ENCODE measurements around the gene CELF4.

The CELF4 gene

DNA sequence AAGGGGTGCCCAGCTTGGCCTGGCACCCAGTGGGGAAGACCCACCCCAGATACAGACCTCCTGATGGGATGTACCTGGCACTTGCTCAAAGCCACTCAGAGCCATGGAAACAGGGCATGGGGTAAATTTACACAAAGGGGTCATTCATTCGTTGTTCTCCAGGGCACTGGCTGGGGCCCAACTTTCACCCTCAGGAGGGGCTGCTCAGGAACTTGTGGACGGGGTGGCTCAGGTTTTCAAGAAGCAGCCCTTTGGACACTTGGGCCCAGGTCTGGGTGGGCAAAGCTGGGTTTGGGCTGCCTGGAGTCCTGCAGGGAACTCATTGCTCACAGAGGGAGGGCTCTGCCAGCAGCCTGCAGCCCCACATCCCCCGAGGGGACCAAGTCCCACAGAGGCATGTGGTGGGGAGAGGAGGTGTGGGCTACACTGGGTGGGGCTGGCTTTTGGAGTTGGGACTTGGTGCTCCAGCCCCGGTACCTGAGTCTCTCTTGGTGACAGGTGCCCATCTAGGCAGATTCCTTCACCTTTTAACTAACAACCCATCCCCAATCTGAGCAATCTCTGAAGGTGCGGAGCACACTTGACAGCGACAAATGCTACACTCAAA is 172.3 kb downstream of the CELF4 start:
- no peaks in the 10 kb centered on the region for H3K36me3 Mint-ChIP-seq (ENCODE audit: low read depth)
- no peaks in the 10 kb centered on the region for H3K4me1 Mint-ChIP-seq (ENCODE audit: low read depth)
- peaks cover 23% of the 10 kb centered on the region for H3K27me3 Mint-ChIP-seq (ENCODE audit: low read depth)
- H3K27ac Mint-ChIP-seq, result no peak overlapping the region
- H3K9me3 Mint-ChIP-seq, result no peaks in the 10 kb centered on the region
- H3K4me3 Mint-ChIP-seq, result no peak overlapping the region
- no peak for DNase-seq (ENCODE audit: low spot score)

DNA sequence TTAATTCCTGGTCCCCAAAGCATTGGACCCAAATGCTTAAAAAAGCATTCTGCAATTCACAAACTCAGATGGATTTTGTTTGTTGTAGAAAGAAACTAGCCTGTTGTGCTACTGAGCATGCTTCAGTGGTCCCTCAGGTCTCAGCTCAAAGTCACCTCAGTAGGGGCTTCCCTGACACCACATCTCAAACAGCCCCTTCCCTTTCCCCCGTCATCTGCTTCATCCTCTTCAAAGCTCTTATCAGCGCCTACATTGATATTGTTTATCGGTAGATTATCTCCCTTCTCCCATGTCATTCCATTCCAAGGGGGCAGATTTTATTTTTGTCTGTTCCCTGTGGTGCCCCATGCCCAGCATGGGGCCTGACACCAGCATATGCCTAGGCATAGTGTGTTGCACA is 172.9 kb downstream of the CELF4 start:
- H3K9me3 Mint-ChIP-seq, result no peaks in the 10 kb centered on the region
- DNase-seq (ENCODE audit: low spot score), result no peak
- no peak overlapping the region for H3K4me3 Mint-ChIP-seq

DNA sequence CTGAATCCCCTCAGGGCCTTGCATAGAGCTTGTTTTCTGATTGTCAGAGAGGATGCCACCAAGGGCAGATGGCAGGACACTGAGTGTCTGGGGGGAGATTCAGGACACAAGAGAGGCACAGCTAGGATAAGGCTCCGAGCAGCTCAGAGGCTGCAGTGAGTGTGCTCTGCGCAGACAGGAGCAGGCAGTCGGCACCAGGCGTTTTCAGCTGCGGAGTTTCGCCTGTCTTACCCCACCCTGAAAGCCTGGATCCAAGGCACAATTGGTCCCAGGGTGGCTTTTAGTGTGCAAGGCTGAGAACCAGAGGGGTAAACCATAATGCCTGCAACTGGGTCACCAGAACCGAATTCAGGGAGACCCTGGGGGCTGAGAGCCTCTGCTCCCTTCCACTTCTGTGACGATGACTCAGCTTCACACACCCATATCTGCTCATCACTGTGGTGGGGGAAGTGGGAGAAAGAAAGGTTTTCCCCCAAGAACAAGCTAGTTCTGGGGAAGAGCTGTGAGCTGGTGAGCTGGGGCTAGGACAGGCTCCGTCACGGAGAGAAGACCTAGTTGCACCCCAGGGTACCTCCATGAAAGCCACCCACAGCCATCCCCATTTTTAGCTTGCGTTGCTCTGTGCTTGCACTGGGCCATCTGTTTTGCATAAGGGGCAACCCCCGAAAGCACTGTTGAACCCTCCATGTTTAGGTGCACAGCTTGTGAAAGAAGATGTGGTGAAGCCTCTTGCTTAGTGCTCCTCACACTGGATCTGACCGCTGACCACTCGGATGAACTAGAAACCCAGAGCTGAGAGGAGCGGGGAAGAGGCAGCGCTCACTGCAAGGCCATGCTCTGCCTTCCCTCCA is 173.7 kb downstream of the CELF4 start:
- Mint-ChIP-seq H3K4me1 (ENCODE audit: low read depth) (no peaks in the 10 kb centered on the region), H3K27ac (no peak overlapping the region), H3K36me3 (ENCODE audit: low read depth) (no peaks in the 10 kb centered on the region), H3K9me3 (no peaks in the 10 kb centered on the region), H3K4me3 (no peak overlapping the region), H3K27me3 (ENCODE audit: low read depth) (peaks cover 23% of the 10 kb centered on the region)
- no peak for DNase-seq (ENCODE audit: low spot score)

More for the DNA sequence above, 172.9 kb downstream of the CELF4 start:
- H3K36me3 Mint-ChIP-seq (ENCODE audit: low read depth), result no peaks in the 10 kb centered on the region
- H3K27ac Mint-ChIP-seq, result no peak overlapping the region
- H3K4me1 Mint-ChIP-seq (ENCODE audit: low read depth), result no peaks in the 10 kb centered on the region
- peaks cover 23% of the 10 kb centered on the region for H3K27me3 Mint-ChIP-seq (ENCODE audit: low read depth)

DNA sequence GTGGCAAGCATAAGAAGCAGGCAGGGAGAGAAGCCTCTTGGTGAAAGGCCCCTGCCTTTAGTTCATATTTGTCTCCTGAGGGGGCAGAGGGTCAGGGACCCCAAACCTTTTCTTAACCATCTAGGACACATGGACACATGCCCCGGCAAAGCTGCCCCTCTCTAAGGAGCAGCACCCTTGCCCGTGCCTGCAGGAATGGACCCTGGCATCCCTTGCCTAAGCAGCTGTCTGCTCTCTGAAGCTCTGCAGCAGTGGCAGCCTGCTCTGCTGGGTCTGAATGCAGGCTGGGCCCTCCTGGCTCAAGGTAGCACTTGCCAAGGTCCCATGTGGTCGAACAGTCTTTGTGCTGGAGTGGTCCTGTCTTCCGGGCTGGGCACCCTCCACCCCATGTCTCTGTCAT is 174.4 kb downstream of the CELF4 start:
- H3K27ac Mint-ChIP-seq, result no peak overlapping the region
- no peak for DNase-seq (ENCODE audit: low spot score)
- peaks cover 23% of the 10 kb centered on the region for H3K27me3 Mint-ChIP-seq (ENCODE audit: low read depth)
- no peaks in the 10 kb centered on the region for H3K36me3 Mint-ChIP-seq (ENCODE audit: low read depth)
- no peaks in the 10 kb centered on the region for H3K9me3 Mint-ChIP-seq
- no peak overlapping the region for H3K4me3 Mint-ChIP-seq
- no peaks in the 10 kb centered on the region for H3K4me1 Mint-ChIP-seq (ENCODE audit: low read depth)

DNA sequence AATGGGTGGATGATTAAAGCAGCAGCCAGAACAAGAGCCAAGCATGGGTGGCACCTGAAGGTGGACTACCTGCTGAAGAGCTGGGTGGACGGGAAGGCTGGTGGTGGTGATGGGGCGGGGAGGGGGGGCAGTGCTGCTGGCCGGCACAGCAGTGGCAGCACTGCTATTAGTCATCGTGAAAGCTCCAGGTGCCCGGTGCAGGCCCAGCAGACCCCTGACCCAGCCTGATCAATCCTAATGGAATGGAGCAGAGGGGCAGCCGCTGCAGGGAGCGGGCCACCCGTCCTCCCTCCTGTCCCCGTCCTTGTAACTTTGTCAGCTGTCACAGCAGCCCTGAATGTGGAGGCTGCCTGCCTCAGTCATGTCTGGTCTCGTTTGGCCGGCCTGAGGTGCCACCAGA is 174.9 kb downstream of the CELF4 start:
- no peak overlapping the region for H3K27ac Mint-ChIP-seq
- no peaks in the 10 kb centered on the region for H3K4me1 Mint-ChIP-seq (ENCODE audit: low read depth)
- peaks cover 19% of the 10 kb centered on the region for H3K27me3 Mint-ChIP-seq (ENCODE audit: low read depth)
- H3K36me3 Mint-ChIP-seq (ENCODE audit: low read depth), result no peaks in the 10 kb centered on the region
- no peak for DNase-seq (ENCODE audit: low spot score)
- H3K9me3 Mint-ChIP-seq, result no peaks in the 10 kb centered on the region
- no peak overlapping the region for H3K4me3 Mint-ChIP-seq

DNA sequence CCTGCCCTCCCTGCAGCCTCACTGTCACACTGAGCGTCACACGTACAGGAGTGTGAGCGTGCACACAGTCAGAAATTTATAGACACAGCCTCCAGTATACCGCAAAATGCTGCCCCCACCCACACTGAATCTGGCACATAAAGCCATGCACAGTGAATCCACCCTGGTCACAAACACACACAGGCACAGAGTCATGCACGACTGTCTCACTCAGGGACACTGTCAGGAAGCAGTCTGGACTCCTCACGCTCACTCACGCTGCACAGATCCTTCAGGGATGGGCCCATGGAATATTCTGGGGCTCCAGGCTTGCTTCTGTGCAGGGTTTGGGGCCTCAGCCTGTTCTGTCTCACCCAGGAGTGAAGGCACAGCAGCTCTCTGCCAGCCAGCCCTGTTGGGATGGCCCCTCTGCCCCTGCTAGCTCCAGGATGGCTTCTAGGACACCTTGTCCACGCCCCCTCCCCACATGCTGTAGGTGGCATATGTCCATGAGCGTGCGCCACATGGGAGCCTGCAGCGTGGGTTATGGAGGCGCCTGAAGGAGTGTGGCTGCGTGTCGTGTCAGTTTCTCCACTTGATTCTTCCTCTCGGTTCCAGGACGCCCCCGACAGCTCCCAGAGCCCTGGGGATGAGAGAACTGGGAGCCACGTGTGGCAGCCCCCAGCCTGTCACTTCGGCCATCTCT is 175.8 kb downstream of the CELF4 start:
- Mint-ChIP-seq H3K36me3 (ENCODE audit: low read depth) (no peaks in the 10 kb centered on the region), H3K9me3 (no peaks in the 10 kb centered on the region), H3K4me3 (no peak overlapping the region), H3K27ac (no peak overlapping the region), H3K27me3 (ENCODE audit: low read depth) (peaks cover 14% of the 10 kb centered on the region), H3K4me1 (ENCODE audit: low read depth) (no peaks in the 10 kb centered on the region)
- no peak for DNase-seq (ENCODE audit: low spot score)

DNA sequence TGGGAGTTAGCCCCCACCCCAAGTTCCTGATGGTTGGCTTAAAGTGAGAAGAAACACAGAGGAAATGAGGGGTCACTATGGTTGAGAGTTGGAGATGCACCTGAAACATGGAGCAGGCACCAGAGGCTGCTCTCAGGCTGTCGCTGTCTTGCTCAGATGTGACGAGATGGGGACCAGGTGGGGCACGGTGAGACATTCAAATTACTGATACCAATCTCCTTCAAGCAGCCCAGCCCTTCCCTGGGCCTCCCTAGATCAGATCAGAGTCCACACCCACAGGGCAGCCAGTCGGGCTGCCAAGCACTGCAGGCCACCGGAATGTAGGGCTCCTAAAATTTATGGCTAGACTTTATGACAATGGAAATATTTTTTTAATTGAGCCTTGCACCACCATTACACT is 176.6 kb downstream of the CELF4 start:
- DNase-seq (ENCODE audit: low spot score), result no peak
- no peaks in the 10 kb centered on the region for H3K4me1 Mint-ChIP-seq (ENCODE audit: low read depth)
- H3K9me3 Mint-ChIP-seq, result no peaks in the 10 kb centered on the region
- no peak overlapping the region for H3K4me3 Mint-ChIP-seq
- no peaks in the 10 kb centered on the region for H3K36me3 Mint-ChIP-seq (ENCODE audit: low read depth)
- no peak overlapping the region for H3K27ac Mint-ChIP-seq
- H3K27me3 Mint-ChIP-seq (ENCODE audit: low read depth), result peaks cover 13% of the 10 kb centered on the region

DNA sequence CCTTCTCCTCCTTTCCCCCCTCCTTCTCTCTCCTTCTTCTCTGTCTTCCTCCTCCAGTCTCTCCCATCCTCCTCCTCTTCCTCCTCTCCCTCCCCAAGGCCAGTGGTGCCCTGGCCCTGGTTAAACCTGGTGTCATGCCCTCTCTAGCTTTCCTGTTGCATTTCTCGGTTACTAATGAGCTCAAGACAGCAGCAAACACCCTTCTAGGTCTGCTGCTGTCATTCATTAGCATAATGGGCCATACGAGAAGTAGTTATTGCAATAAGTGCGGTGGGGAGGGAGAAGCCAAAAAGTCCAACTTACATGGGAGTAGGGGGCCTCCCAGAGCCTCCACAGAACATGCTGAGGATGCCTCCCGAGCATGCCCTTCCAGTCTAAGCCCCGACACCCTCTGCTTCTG is 177.2 kb downstream of the CELF4 start:
- Mint-ChIP-seq H3K36me3 (ENCODE audit: low read depth) (no peaks in the 10 kb centered on the region), H3K4me3 (no peak overlapping the region), H3K9me3 (no peaks in the 10 kb centered on the region), H3K27ac (no peak overlapping the region), H3K27me3 (ENCODE audit: low read depth) (peaks cover 9% of the 10 kb centered on the region), H3K4me1 (ENCODE audit: low read depth) (no peaks in the 10 kb centered on the region)
- no peak for DNase-seq (ENCODE audit: low spot score)

DNA sequence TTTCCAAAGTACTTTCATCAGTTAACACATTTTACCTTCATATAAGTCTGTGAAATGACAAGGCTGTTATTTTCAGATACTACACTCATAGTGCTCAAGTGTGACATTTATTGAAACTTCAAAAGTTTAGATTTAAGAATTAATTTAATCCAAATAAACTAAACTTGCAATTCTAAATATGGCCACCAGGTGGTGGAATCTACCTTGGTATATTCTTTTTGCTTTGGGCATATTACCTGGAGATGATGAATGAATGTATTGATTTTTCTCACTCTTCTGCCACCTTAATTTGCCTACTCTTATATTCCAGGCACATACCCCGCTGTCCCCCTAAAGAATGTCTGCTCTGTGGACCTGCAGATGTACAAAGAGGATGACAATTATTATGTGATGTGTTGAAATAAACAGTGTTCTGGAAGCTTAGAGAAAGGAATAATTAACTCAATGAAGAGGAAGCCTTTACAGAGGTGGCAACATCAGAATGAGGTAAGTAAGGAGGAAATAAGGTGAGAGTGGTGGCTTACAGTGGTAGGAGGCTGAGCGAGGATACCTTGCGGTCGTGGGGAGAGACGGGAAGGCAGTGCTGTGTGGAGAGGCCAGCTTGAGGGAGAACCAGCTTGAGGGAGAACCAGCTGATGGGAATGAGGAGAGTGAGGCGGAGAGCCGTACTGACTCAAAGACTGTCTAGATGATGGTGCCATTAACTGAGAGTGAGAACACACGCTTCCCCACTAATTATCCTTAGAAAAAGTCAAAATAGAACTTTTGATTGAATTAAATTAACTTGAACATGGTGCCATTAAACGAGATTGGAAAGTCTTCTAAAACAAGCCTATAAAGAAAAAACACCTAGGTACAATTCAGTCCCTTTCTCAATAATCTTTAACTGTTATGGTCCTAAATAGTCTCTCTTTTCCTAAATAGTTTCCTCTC is 179.5 kb downstream of the CELF4 start:
- DNase-seq (ENCODE audit: low spot score), result no peak
- no peak overlapping the region for H3K4me3 Mint-ChIP-seq

DNA sequence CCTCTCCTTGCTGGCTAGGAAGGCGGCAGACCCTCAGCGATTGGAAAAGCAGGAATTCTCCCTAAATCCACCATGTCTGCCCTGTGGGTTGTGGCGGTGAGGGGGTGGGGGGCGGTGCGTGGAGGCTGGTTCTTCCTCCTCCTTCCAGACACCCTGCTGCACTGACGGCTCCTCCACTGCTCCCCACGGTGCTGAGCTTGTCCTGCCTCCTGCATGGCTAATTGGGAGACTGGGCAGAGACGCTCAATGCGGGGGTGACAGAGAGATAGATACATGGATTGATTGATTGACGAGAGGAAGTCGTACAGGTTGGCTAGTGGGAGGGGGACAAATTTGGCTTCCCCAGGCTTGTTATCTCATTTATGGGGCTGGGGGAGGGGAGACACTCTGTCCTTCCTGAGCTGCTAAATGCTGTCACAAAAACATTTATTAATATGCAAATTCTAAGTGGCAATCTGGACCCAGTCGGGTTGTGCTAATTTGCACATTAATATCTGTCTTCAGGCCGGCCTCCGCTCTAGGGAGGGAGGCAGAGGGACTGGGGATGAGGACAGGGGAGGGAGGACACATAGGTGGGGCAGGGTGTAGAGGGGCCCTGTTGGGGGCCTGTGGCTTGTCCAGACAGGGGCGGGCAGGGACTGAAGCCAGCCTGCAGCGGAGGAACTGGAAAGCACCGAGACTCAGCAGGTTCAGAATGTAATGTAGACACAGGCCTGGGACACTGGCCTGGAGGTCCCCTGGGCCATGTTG is 181.6 kb downstream of the CELF4 start:
- DNase-seq (ENCODE audit: low spot score), result no peak
- no peaks in the 10 kb centered on the region for H3K9me3 Mint-ChIP-seq
- H3K4me3 Mint-ChIP-seq, result no peak overlapping the region
- no peak overlapping the region for H3K27ac Mint-ChIP-seq
- H3K4me1 Mint-ChIP-seq (ENCODE audit: low read depth), result no peaks in the 10 kb centered on the region
- no peaks in the 10 kb centered on the region for H3K27me3 Mint-ChIP-seq (ENCODE audit: low read depth)
- no peaks in the 10 kb centered on the region for H3K36me3 Mint-ChIP-seq (ENCODE audit: low read depth)

More for the DNA sequence above, 179.5 kb downstream of the CELF4 start:
- Mint-ChIP-seq H3K27ac (no peak overlapping the region), H3K36me3 (ENCODE audit: low read depth) (no peaks in the 10 kb centered on the region), H3K27me3 (ENCODE audit: low read depth) (no peaks in the 10 kb centered on the region), H3K9me3 (no peaks in the 10 kb centered on the region), H3K4me1 (ENCODE audit: low read depth) (no peaks in the 10 kb centered on the region)

DNA sequence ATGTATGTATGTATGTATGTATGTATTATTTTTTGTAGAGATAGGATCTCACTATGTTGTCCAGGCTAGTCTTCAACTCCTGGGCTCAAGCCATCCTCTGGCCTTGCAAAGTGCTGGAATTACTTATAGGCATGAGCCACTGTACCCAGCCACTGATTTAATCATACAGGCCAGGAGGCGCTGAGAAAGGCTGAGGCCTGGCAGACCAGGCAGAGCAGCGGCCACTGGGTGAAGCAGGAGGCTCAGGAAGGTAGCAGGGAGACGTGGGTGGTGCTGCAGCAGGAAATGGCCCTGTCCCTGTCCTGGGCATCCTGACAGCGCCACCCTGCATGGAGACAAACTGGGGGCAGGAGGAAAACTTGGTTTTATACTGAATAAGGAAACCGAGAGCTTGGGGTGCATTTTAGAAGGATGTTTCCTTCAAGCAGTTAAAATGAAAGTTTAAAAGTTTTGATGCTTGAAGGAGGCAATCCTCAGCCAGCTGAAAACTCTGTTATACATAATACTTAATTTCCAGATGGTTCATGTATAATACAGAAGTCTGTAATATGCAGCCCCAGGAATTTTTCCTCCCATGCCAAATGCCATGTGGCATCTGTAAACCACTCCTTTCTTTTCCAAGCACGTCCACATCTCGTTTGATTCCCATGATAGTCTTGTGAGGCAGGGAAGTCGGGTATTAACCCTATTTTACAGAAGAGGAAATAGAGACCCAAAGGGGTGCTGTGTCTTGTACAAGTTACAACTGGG is 182.4 kb downstream of the CELF4 start:
- no peaks in the 10 kb centered on the region for H3K4me1 Mint-ChIP-seq (ENCODE audit: low read depth)
- no peaks in the 10 kb centered on the region for H3K9me3 Mint-ChIP-seq
- H3K27ac Mint-ChIP-seq, result no peak overlapping the region
- no peaks in the 10 kb centered on the region for H3K36me3 Mint-ChIP-seq (ENCODE audit: low read depth)
- no peak overlapping the region for H3K4me3 Mint-ChIP-seq
- H3K27me3 Mint-ChIP-seq (ENCODE audit: low read depth), result no peaks in the 10 kb centered on the region
- no peak for DNase-seq (ENCODE audit: low spot score)

DNA sequence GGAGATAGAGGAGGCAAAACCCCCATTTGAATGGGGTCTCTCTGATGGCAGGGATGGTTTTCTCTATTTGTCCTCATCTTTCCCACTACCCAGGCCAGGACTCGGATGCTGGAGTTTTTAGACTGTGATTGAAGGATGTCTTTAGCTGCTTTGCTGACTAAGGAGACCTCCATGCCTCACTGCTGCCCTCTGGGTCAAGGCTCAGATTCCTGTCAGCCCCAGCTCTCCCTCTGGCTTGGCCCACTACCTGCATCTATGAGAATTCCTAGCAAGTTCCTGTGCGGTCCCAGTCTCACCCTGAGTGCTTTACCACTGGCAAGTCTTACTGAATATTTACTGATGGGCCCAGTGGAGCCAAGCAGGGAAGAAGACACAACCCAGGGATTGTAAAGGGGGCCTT is 184.0 kb downstream of the CELF4 start:
- Mint-ChIP-seq H3K4me3 (no peak overlapping the region), H3K36me3 (ENCODE audit: low read depth) (no peaks in the 10 kb centered on the region), H3K4me1 (ENCODE audit: low read depth) (no peaks in the 10 kb centered on the region), H3K27ac (no peak overlapping the region), H3K27me3 (ENCODE audit: low read depth) (no peaks in the 10 kb centered on the region), H3K9me3 (no peaks in the 10 kb centered on the region)
- no peak for DNase-seq (ENCODE audit: low spot score)
